Frontal cortex (tissue), 4 donors: ENCODE data around the gene AGO3. TPM values are rescaled to one million over a fixed set of nuclear protein-coding genes. Genes with fewer than 3 reads are reported as not detected.

Source experiments
- DNase-seq, 2 donors: peaks; one replicate each; pipeline ENCODE4 v3.0.0; 2012; ENCODE audit warnings: low spot score in 2 of 2
- FAIRE-seq: peaks from 2 replicates; lab custom pipeline; 2012; peaks lifted over from hg19 to GRCh38; lab: Jason Lieb, UNC
- total RNA-seq: library from RNA; depleted of rRNA; stranded (reverse); fragments of >200 nt; gene quantifications from one replicate; pipeline ENCODE4 v1.2.3, GENCODE V29; 2014
- donor health status: control.
- donor health status: control.
- donor health status: control.

Gene AGO3
- total RNA-seq, 1 donor from 2014 or later: 21.6 TPM

DNA sequence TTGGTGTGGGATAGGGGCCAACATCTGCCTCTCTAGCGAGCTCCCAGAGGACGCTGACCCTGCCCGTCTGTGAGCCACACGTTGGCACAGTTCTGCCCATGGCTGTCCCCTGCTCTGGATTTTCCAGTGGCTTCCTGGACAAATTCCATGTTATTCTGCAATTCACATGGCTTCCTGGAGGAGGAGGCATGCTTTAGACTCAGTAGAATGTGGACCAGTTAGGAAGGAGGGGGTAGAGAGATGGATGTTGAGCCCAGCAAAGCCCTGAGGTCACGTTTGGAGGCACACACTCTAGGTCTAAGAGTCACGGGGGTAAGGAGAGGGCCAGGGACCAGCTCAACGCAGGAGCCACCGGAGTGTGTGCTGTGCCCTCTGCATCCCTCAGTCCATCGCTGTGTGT, 181.9 kb downstream of the AGO3 start:
- DNase-seq (no peak), FAIRE-seq (no peak)

DNA sequence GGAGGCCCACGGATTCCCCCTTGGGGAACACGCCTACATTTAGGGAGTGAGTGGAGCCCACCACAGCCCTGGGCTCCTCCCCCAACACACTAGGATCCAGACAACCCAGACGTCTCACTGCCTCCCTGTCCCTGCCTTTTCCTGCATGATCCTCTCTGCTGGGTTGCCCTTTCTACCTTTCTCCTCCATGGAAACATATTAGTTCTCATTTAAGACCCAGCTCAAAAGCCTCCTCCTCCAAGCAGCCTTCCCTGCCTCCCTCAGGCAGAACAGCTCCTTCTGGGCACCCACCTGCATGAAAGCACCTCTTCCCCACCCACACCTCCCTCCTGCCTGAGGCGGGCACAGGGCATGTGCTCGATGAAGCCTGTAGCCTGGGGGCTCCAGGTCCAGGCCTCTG, 183.5 kb downstream of the AGO3 start:
- DNase-seq (no peak), FAIRE-seq (no peak)

DNA sequence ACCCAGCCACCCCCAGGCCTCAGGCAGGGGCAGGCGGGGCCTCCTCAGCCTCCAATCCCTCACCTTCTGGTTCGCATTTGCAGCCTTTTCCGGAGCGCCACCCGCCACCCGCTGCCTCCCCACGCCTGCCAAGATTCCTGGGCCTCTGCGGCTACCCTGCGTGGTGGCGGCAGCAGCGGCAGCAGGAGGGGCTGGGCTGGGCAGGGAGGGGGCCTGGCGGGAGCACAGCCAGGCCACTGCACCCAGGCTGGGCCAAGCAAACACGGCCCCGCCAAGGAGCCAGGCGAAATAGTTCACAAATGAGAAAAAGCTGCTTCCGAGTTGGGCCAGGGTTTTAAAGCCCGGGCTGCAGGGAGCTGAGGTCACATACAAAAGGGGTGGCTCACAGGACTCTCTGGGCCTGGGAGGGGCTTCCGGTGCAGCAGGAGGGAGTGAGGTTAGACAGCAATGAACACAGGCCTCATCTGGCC, 184.3 kb downstream of the AGO3 start:
- FAIRE-seq (no peak), DNase-seq (no peak)

DNA sequence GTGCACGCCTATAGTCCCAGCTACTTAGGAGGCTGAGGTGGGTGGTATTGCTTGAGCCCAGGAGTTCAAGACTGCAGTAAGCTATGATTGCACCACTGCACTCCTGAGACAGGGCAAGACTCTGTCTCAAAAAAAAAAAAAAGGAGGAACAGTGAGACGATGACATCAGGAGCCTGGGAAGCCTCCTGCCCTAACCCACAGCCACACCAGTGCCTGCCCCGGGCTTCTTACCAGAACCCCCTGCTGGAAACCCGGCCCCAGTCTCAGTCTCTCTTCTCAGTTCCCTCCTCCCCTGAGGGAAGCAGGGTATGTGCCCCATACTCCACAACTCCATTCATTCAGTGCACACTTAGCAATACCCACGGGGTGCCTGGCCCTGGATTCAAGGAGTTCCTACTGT, 185.0 kb downstream of the AGO3 start:
- no peak for FAIRE-seq
- no peak for DNase-seq

DNA sequence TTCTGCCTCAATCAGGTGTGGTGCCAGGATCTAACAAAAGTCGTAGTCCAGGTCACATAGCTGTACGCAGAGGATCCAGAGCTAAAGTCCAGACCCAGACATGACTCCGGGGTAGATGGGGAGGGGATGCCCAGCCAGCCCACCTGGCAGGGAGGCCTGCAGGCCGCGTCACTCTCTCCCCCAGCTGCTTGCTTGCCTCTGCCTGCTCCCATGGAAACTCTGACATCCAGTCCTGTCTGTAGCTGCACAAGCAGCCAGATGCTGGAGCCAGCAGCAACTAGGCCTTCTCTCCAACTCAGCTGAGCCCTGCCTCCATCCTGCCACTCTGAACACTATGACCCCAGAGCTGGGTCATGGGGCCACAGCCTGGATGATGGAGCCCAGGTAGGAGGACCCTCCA, 186.0 kb downstream of the AGO3 start:
- FAIRE-seq (no peak), DNase-seq (no peak)

DNA sequence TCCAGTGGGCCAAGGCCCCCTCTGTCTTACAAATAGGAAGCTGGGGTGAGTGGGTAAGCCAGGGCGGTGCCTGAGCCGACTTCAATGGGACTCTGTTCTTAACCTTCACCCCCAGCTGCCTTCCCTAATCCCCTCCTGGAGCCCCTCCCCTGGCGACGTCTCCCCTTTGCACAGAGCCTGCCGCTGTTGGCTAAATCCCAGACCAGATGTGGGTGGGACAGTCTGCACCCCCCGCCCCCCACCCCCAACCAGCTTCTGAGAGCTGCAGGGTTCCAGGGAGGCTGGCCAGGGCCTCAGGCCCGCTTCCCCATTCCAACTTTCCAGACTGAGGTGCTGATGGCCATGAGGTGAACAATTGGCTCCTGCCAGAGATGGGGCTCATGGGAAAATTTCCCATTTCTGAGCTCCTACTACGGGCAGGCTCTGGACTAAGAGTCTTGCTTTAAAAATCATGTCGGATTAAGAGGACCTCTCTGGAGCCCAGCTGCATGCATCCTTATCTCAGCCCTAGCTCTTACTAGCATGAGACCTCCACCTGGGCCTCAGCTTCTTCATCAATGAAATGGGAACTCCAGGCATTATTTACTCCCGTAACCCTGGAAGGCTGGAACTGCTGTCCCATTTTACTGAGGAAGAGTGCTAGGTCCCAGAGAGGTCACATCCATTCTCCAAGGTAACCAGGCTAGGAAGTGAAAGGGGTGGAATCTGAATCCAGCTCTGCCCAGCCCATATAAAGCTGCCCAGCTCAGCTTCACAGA, 187.7 kb downstream of the AGO3 start:
- FAIRE-seq (no peak), DNase-seq (no peak)

DNA sequence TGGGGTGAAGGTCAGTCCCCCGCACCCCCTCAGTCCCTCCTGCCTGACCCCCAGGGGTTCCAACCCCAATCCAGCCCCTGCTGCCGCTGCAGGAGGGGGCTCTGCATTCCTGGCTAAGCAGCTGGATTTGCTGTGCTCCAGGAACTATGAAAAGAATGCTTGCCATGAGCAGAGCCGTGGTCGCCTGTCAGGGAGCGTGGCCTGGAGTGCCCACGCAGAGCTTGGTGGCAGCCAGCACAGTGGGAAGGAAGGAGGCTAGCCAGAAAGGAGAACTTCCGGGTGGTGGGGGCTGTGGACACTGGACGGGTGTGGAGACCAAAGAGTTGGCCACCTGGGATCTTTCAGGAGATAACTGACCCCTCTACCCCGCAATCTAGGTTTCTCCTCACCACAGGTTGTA, 188.6 kb downstream of the AGO3 start:
- no peak for FAIRE-seq
- no peak for DNase-seq

Other genes starting within 250 kb of the AGO3 start
- 72.6 TPM for gene C1orf216, start 212.2 kb upstream of the AGO3 start, total RNA-seq
- 4.5 TPM for gene CLSPN, start 161.1 kb upstream of the AGO3 start, total RNA-seq
- gene AGO4, start 123.1 kb upstream of the AGO3 start, total RNA-seq: 94.6 TPM
- gene AGO1, start 47.9 kb upstream of the AGO3 start, total RNA-seq: 12.2 TPM
- 10.6 TPM for gene TEKT2, start 153.0 kb downstream of the AGO3 start, total RNA-seq
- gene ADPRS, start 157.8 kb downstream of the AGO3 start, total RNA-seq: 20.4 TPM
- gene COL8A2, start 194.1 kb downstream of the AGO3 start, total RNA-seq: 0.82 TPM
- gene TRAPPC3, start 218.4 kb downstream of the AGO3 start, total RNA-seq: 43.6 TPM
- gene MAP7D1, start 225.1 kb downstream of the AGO3 start, total RNA-seq: 70.1 TPM